Keratinocyte (primary cell): Measurements from ENCODE around the gene FAM107B. TPM values are rescaled to one million over a fixed set of nuclear protein-coding genes. Genes with fewer than 3 reads are reported as not detected.

ENCODE experiments used
- DNase-seq: peaks from one replicate; pipeline ENCODE4 v3.0.0-alpha.2; 2011; ENCODE audit warnings: low read depth, missing footprints, low spot score
- FAIRE-seq: peaks from 2 replicates; lab custom pipeline; 2011; peaks lifted over from hg19 to GRCh38; lab: Jason Lieb, UNC
- H2AFZ ChIP-seq: 2 replicates; pipeline ENCODE4 v1.6.0; 2012; ENCODE audit warnings: low read length, control low read depth, inconsistent platforms; ENCODE audit not compliant: control insufficient read depth
- H3K27ac ChIP-seq: 2 replicates; pipeline ENCODE4 v1.5.1; 2011; ENCODE audit warnings: low read length; ENCODE audit not compliant: control insufficient read depth, insufficient read depth
- H3K27me3 ChIP-seq: 3 replicates; pipeline ENCODE4 v1.6.0; 2011; ENCODE audit warnings: low read length; ENCODE audit not compliant: control insufficient read depth, insufficient read depth; ENCODE audit errors: extremely low read depth
- H3K36me3 ChIP-seq, 2 experiments: 2 replicates in 1 of 2; 3 replicates in 1 of 2; pipeline ENCODE4 v1.5.1; 2011; ENCODE audit warnings: low read length in 2 of 2, mild to moderate bottlenecking in 1 of 2; ENCODE audit not compliant: control insufficient read depth in 2 of 2, insufficient read depth in 2 of 2; ENCODE audit errors: extremely low read depth in 1 of 2
- H3K4me1 ChIP-seq: 3 replicates; pipeline ENCODE4 v1.5.1; 2011; ENCODE audit warnings: low read length; ENCODE audit not compliant: control insufficient read depth, insufficient read depth; ENCODE audit errors: extremely low read depth
- H3K4me2 ChIP-seq: 3 replicates; pipeline ENCODE4 v1.6.0; 2011; ENCODE audit warnings: low read depth, low read length; ENCODE audit not compliant: control insufficient read depth, insufficient read depth; ENCODE audit errors: extremely low read depth
- H3K4me3 ChIP-seq, 3 experiments: fragments of 200-600 bp in 1 of 3; sonication (generic) in 1 of 3; 2 replicates in 2 of 3; 3 replicates in 1 of 3; pipeline ENCODE4 v1.5.1; 2011 to 2016; ENCODE audit warnings: low read length in 3 of 3, mild to moderate bottlenecking in 3 of 3, control low read depth in 2 of 3, inconsistent platforms in 1 of 3, low read depth in 1 of 3, mixed read lengths in 1 of 3, mixed run types in 1 of 3, moderate library complexity in 1 of 3; ENCODE audit not compliant: control insufficient read depth in 2 of 3, insufficient read depth in 2 of 3; ENCODE audit errors: extremely low read depth in 1 of 3
- H3K79me2 ChIP-seq: 2 replicates; pipeline ENCODE4 v1.6.0; 2012; ENCODE audit warnings: low read length; ENCODE audit not compliant: control insufficient read depth, insufficient read depth
- H3K9ac ChIP-seq: 3 replicates; pipeline ENCODE4 v1.6.0; 2011; ENCODE audit warnings: low read length; ENCODE audit not compliant: control insufficient read depth, insufficient read depth; ENCODE audit errors: extremely low read depth
- H3K9me1 ChIP-seq: 3 replicates; pipeline ENCODE4 v1.6.0; 2011; ENCODE audit warnings: low read length; ENCODE audit not compliant: control insufficient read depth, insufficient read depth; ENCODE audit errors: extremely low read depth
- H3K9me3 ChIP-seq: 2 replicates; pipeline ENCODE4 v1.5.1; 2012; ENCODE audit warnings: low read depth, low read length; ENCODE audit not compliant: control insufficient read depth
- H4K20me1 ChIP-seq: 3 replicates; pipeline ENCODE4 v1.6.0; 2011; ENCODE audit warnings: low read length; ENCODE audit not compliant: control insufficient read depth, insufficient read depth; ENCODE audit errors: extremely low read depth
- CTCF ChIP-seq, 3 experiments: IDR thresholded peaks in 1 of 3; conservative IDR thresholded peaks in 1 of 3; optimal IDR thresholded peaks in 1 of 3; 2 replicates in 2 of 3; 3 replicates in 1 of 3; pipeline versions ENCODE3 to v1.5.1; 2011; ENCODE audit warnings: low read length in 3 of 3, mild to moderate bottlenecking in 3 of 3, moderate library complexity in 2 of 3, control low read depth in 1 of 3, inconsistent platforms in 1 of 3; ENCODE audit not compliant: insufficient read depth in 2 of 3; ENCODE audit errors: extremely low read depth in 1 of 3
- EZH2 ChIP-seq: IDR thresholded peaks from one replicate; pipeline ENCODE4 v1.6.1; 2012; ENCODE audit warnings: inconsistent platforms, mild to moderate bottlenecking, low read length, moderate library complexity
- dilution Hi-C: fragments of 300-500 bp; cut with MboI; formaldehyde crosslinking; loops from one replicate; pipeline ENCODE4 v1.7.0; 2020; ENCODE audit warnings: low sequenced_read_pairs; ENCODE audit not compliant: extremely low pct_ligation_motif_present
- polyA minus RNA-seq, 3 experiments: library from RNA; depleted of rRNA, polyadenylated mRNA; stranded (reverse); fragments of >200 nt; gene quantifications; 1 replicate in 1 of 3; 2 replicates in 1 of 3; 3 replicates in 1 of 3; pipeline ENCODE4 v1.2.3, GENCODE V29; 2011
- polyA plus RNA-seq, 5 experiments: library from polyadenylated mRNA; depleted of rRNA in 3 of 5; stranded (reverse) in 3 of 5; stranded (forward) in 1 of 5; unstranded in 1 of 5; fragments of >200 nt; gene quantifications; 1 replicate in 1 of 5; 2 replicates in 3 of 5; 3 replicates in 1 of 5; pipeline versions ENCODE4 v1.2.1 to v1.2.3, GENCODE V29; 2011 to 2012; ENCODE audit warnings: missing spikeins in 2 of 5, low read depth in 1 of 5, low replicate concordance in 1 of 5

The FAM107B gene
- polyA plus RNA-seq (2.4 to 8.7 TPM (median 8.2 TPM) in 3 replicates), polyA minus RNA-seq (1.3 to 4.8 TPM (median 2.0 TPM) in 3 replicates)
- polyA plus RNA-seq (2011; ENCODE audit: low read depth): 23.0 TPM
- polyA plus RNA-seq (2011; cell fraction: cytosol; rRNA removed): 4.5 and 8.3 TPM in 2 replicates
- 3.7 and 3.8 TPM in 2 replicates for polyA plus RNA-seq (2011; cell fraction: nucleus; rRNA removed)
- 4.2 and 12.4 TPM in 2 replicates for polyA plus RNA-seq (2012; ENCODE audit: low replicate concordance)
- 1.7 TPM for polyA minus RNA-seq (2011; cell fraction: cytosol; rRNA and poly(A)+ RNA removed)
- 2.1 and 7.4 TPM in 2 replicates for polyA minus RNA-seq (2011; cell fraction: nucleus; rRNA and poly(A)+ RNA removed)

- DNase-seq (no peak), FAIRE-seq (no peak)
- dilution Hi-C loops: no loop called here
- Histone ChIP-seq H3K27me3 (peaks cover 3% of the 10 kb centered on the region), H2AFZ (no peak within 1 kb of the TSS), H3K79me2 (no peaks in the 10 kb centered on the region), H3K9me1 (no peaks in the 10 kb centered on the region), H3K9me3 (no peaks in the 10 kb centered on the region), H3K4me2 (no peak within 1 kb of the TSS), H3K36me3 (no peaks in the 10 kb centered on the region), H3K4me3 (no peak within 1 kb of the TSS), H4K20me1 (no peaks in the 10 kb centered on the region), H3K9ac (no peak within 1 kb of the TSS), H3K4me1 (no peaks in the 10 kb centered on the region), H3K27ac (no peak within 1 kb of the TSS)
- TF ChIP-seq CTCF (optimal IDR thresholded peaks at IDR 0.05 in 1 of 3, IDR thresholded peaks at IDR 0.05 in 1 of 3, conservative IDR thresholded peaks at IDR 0.05 in 1 of 3; ENCODE audit: extremely low read depth in 1 of 3, insufficient read depth in 2 of 3, low read length in 3 of 3) (no peak), EZH2 (no peak)
Observed at GRCh38 chr10:14774797-14775196, at the start of gene FAM107B. Gene FAM107B (minus strand): TSS chr10:14774897. CDS start chr10:14774663, 234 bp downstream.

GRCh38 chr10:14823966-14824365, 49.3 kb upstream of the FAM107B start:
- no peaks in the 10 kb centered on the region for H3K36me3 ChIP-seq
- FAIRE-seq (peak; percentile 9), DNase-seq (no peak)
- H4K20me1 ChIP-seq: no peaks in the 10 kb centered on the region
- H3K4me1 ChIP-seq: peaks cover 11% of the 10 kb centered on the region
- H3K9me3 ChIP-seq: no peaks in the 10 kb centered on the region
- H3K27ac ChIP-seq: no peak overlapping the region
- H3K4me3 ChIP-seq: no peak overlapping the region
- H2AFZ ChIP-seq: no peak overlapping the region
- H3K79me2 ChIP-seq: no peaks in the 10 kb centered on the region
- no peak overlapping the region for H3K9ac ChIP-seq
- no peaks in the 10 kb centered on the region for H3K9me1 ChIP-seq
- dilution Hi-C loops: no loop called here
- H3K4me2 ChIP-seq: no peak overlapping the region
- no peak for TF ChIP-seq CTCF (optimal IDR thresholded peaks at IDR 0.05 in 1 of 3, IDR thresholded peaks at IDR 0.05 in 1 of 3, conservative IDR thresholded peaks at IDR 0.05 in 1 of 3; ENCODE audit: extremely low read depth in 1 of 3, insufficient read depth in 2 of 3, low read length in 3 of 3)
- no peaks in the 10 kb centered on the region for H3K27me3 ChIP-seq
